Activated naive CD4-positive, alpha-beta T cell treated with anti-CD3 and anti-CD28 coated beads for 36 hours (primary cell): ENCODE measurements around the gene CDKN1A. TPM values are rescaled to one million over a fixed set of nuclear protein-coding genes. Genes with fewer than 3 reads are reported as not detected.

Experiments used
- CTCF ChIA-PET: fragments of 350-600 bp; sonication (Branson Sonifier 250); formaldehyde crosslinking; loops from one replicate; lab custom pipeline; 2021; ENCODE audit warnings: antibody characterized with exemption; lab: Charles Lee
- DNase-seq: peaks from one replicate; pipeline ENCODE4 v3.0.0-alpha.2; 2020
- H3K27ac Mint-ChIP-seq: one replicate; pipeline ENCODE4 v1.8.0; 2021; ENCODE audit warnings: mild to moderate bottlenecking, mixed read lengths
- H3K27me3 Mint-ChIP-seq: one replicate; pipeline ENCODE4 v1.8.0; 2021; ENCODE audit warnings: low read depth, mixed read lengths
- H3K36me3 Mint-ChIP-seq: one replicate; pipeline ENCODE4 v1.8.0; 2021; ENCODE audit warnings: low read depth, mixed read lengths
- H3K4me1 Mint-ChIP-seq: one replicate; pipeline ENCODE4 v1.8.0; 2021; ENCODE audit warnings: low read depth, mixed read lengths
- H3K4me3 Mint-ChIP-seq: one replicate; pipeline ENCODE4 v1.8.0; 2021; ENCODE audit warnings: mild to moderate bottlenecking, moderate library complexity, mixed read lengths
- H3K9me3 Mint-ChIP-seq: one replicate; pipeline ENCODE4 v1.8.0; 2021; ENCODE audit warnings: mixed read lengths
- intact Hi-C: fragments of 100-400 bp; cut with micrococcal nuclease; formaldehyde crosslinking; loops from one replicate; pipeline ENCODE4 v1.15.1; 2023
- total RNA-seq, 2 experiments: library from RNA; stranded (reverse); gene quantifications; one replicate each; pipeline ENCODE4 v1.2.3, GENCODE V29; 2021

CDKN1A gene
- total RNA-seq, 2 experiments from 2014 or later: 90.1 to 92.3 TPM

DNA sequence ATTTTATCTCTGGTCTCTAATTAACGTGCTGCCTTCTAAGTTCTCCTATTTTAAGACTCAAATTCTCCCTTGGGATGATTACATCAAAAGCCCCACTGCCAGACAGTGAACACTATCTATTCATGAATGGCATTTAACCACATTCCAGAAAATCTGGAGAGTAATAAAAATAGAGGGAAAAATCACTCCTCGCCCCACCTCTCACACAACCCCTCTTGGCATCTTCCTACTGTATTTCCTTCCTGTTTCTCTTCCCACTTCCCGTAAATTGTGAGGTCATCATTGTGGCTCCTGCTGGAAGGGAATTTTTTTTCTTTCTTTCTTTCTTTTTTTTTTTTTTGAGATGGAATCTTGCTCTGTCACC is 50.6 kb downstream of the CDKN1A start:
- H3K4me1 Mint-ChIP-seq: peaks cover 25% of the 10 kb centered on the region
- H3K27me3 Mint-ChIP-seq: no peaks in the 10 kb centered on the region
- intact Hi-C loops: no loop called here
- H3K4me3 Mint-ChIP-seq: no peak overlapping the region
- no peaks in the 10 kb centered on the region for H3K9me3 Mint-ChIP-seq
- no peak overlapping the region for H3K27ac Mint-ChIP-seq
- DNase-seq: no peak
- CTCF ChIA-PET: interaction anchor here (1.2 to 4.7 kb wide), 2 partner anchors 31 to 54 kb away, joined by 3 to 20 read pairs; no protein-coding TSS in a partner anchor
- H3K36me3 Mint-ChIP-seq: no peaks in the 10 kb centered on the region

DNA sequence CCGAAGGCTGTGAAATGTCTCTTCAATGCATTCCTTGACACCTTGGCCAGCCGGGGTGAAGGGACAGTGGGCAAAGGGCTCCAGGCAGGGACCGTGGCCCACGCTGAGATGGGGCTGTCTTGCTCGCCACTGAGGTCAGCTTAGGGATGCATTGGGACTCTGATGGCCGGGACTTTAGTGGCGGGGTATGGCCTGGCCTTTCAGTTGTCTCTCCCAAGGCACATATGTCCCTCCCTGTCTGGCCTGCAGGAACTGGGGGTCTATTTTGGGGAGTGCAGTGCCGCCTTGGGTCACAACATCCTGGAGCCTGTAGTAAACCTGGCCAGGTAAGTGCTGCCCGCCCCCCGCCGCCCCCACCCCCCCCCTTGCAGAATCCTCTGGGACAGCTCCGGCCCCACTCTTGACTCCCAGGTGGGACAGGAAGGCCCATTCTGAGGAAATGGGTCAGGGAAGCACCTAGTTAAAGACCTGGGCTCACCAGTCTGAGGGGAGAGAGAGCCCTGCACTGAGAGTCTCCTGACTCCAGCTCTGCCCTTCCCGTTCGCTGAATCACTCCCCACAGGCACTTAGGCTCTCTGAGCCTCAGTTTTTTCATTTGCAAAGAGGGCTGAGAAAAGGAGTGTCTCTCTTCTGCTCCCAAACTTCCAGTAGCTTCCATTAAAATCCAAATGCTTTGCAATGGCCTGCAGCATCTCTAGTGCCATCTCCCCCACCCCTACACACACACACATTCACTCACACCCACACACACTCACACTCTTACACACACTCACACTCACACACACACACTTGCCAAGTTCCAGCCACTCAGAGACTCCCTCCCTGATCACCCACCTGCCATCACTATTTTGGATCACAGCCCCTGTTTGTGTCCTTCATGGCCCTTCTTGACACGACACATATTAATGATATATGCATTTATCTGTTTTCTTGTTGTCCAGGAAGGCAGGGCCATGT is 52.2 kb downstream of the CDKN1A start:
- H3K27me3 Mint-ChIP-seq: no peaks in the 10 kb centered on the region
- no peak overlapping the region for H3K27ac Mint-ChIP-seq
- CTCF ChIA-PET: interaction anchor here (1.6 to 4.7 kb wide), 2 partner anchors 29 to 116 kb away, joined by 4 to 20 read pairs; no protein-coding TSS in a partner anchor
- peaks cover 1% of the 10 kb centered on the region for H3K36me3 Mint-ChIP-seq
- no peak overlapping the region for H3K4me3 Mint-ChIP-seq
- H3K4me1 Mint-ChIP-seq: peaks cover 39% of the 10 kb centered on the region
- DNase-seq: no peak
- intact Hi-C loops: no loop called here
- no peaks in the 10 kb centered on the region for H3K9me3 Mint-ChIP-seq

DNA sequence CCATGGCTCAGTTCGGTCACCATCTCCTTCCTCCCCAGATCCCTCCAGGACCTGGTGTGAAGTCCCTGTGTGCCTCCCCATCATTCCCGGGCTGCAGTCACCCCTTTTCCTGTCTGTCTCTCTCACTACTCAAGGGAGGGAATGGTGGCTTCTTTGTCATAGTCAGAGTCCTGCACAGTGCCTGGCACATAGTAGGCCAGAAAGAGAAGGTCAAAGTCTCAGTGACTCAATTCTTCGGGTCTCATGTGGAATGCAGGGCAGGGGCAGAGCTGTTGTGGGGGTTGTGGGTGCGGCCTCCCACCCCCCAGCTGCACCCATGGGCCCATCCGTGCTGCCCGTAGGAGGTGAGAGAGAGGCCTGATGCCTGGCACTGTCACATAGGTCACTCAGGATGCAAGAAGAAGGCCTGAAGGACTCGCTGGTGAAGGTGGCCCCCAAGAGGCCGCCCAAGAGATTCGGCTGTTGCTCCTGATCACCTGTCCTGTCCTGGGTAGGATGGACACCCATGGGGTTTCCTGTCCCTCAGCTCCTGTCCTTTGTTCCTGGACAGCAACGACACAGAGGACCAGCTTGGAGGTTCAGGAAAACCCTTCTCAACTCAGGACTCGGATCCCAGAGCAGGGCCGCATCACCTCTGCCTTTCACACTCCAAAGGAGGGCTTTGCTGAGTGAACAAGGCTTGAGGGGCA is 53.3 kb downstream of the CDKN1A start:
- DNase-seq: no peak
- Mint-ChIP-seq H3K36me3 (peaks cover 1% of the 10 kb centered on the region), H3K4me3 (no peak overlapping the region), H3K27ac (no peak overlapping the region), H3K27me3 (no peaks in the 10 kb centered on the region), H3K4me1 (peaks cover 36% of the 10 kb centered on the region), H3K9me3 (no peaks in the 10 kb centered on the region)
- intact Hi-C loops: no loop called here
- CTCF ChIA-PET: interaction anchor here (0.5 to 0.7 kb wide), 2 partner anchors 19 to 117 kb away, joined by 3 read pairs; no protein-coding TSS in a partner anchor

GRCh38 chr6:36733300-36733699 is 54.8 kb downstream of the CDKN1A start:
- Mint-ChIP-seq H3K27ac (no peak overlapping the region), H3K9me3 (no peaks in the 10 kb centered on the region), H3K36me3 (peaks cover 1% of the 10 kb centered on the region), H3K4me1 (peaks cover 28% of the 10 kb centered on the region), H3K27me3 (no peaks in the 10 kb centered on the region), H3K4me3 (no peak overlapping the region)
- DNase-seq: no peak
- intact Hi-C loops: no loop called here
- CTCF ChIA-PET: interaction anchor here (0.7 to 1.8 kb wide), 2 partner anchors 26 to 124 kb away, joined by 3 to 11 read pairs; no protein-coding TSS in a partner anchor

GRCh38 chr6:36734486-36735060 is 56.1 kb downstream of the CDKN1A start:
- peaks cover 1% of the 10 kb centered on the region for H3K36me3 Mint-ChIP-seq
- H3K4me3 Mint-ChIP-seq: peak overlapping the region; percentile 59
- CTCF ChIA-PET: interaction anchor here (0.5 to 2.3 kb wide), 8 partner anchors 19 to 432 kb away, joined by 3 to 15 read pairs (median 3); no protein-coding TSS in a partner anchor
- no peaks in the 10 kb centered on the region for H3K27me3 Mint-ChIP-seq
- no peak for DNase-seq
- H3K9me3 Mint-ChIP-seq: no peaks in the 10 kb centered on the region
- intact Hi-C loops: loop anchor here (1.0 kb wide), 3 partner anchors 21 to 111 kb away; no protein-coding TSS in a partner anchor
- peak overlapping the region; percentile 91 for H3K27ac Mint-ChIP-seq
- H3K4me1 Mint-ChIP-seq: peaks cover 28% of the 10 kb centered on the region

DNA sequence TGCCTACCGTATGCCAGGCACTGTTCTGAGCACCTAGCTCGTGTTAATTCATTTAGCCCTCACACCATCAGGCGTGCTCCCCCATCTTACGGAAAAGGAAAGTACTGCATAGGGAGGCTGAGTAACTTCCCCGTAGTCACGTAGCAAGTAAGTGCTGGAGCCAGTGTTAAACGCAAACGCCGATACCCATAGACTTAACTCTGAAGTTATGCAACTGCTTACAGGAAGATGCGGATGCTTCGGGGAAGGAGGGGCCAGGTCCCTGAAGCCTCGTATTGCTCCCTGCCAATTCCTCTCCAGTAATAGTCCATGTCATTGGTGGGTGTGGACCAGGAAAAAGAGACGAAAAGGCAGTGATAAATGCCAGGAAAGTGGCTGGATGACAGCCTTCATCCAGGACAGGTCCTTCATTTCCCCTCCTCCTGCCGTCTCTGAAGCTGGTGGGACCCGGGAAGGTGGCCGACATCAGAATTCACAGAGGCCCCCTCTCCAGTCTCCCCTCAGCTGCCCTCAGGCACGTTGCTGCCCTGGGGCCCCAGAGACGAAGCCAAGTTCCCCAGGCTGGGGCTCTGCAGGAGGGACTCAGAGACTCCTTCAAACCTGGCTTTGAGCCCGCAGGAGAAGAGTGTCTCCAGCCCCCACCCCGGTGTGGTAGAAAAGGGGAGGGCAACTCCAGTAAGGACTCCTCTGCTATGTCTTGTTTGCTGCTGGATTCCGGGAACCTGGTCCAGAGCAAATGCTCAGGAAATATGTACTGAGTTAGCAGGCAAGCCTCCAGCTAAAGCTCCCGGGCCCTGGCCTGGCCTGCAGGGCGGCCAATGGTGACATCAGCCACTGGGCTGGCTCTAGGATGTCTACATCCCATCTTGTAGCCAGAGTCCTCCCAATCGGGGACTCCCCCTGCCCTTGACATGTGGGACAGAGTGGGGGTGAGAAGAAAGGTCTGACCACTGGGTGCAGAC is 56.9 kb downstream of the CDKN1A start:
- CTCF ChIA-PET: interaction anchor here (0.6 to 2.3 kb wide), 6 partner anchors 18 to 208 kb away, joined by 3 to 15 read pairs (median 3); no protein-coding TSS in a partner anchor
- Mint-ChIP-seq H3K9me3 (no peaks in the 10 kb centered on the region), H3K27ac (peak overlapping the region; percentile 91), H3K36me3 (peaks cover 1% of the 10 kb centered on the region), H3K27me3 (no peaks in the 10 kb centered on the region), H3K4me1 (peaks cover 28% of the 10 kb centered on the region), H3K4me3 (peak overlapping the region; percentile 59)
- peak; percentile 87 for DNase-seq
- intact Hi-C loops: loop anchor here (1.0 kb wide), 3 partner anchors 20 to 112 kb away; no protein-coding TSS in a partner anchor

Other genes with a start within 250 kb of the CDKN1A start
- gene PXT1, start 235.9 kb upstream of the CDKN1A start, total RNA-seq: under 1 TPM; 0.15 to 0.29 TPM
- 10 to 100 TPM; 30.5 to 32.8 TPM for gene KCTD20, start 235.7 kb upstream of the CDKN1A start, total RNA-seq
- 10 to 100 TPM; 23.6 to 24.4 TPM for gene STK38, start 131.2 kb upstream of the CDKN1A start, total RNA-seq
- 100 to 1,000 TPM; 250 to 269 TPM for gene SRSF3, start 84.4 kb upstream of the CDKN1A start, total RNA-seq
- under 1 TPM in 1 of 2 experiments, not detected in 1; 0.05 TPM for gene RAB44, start 19.1 kb downstream of the CDKN1A start, total RNA-seq
- gene CPNE5, start 160.7 kb downstream of the CDKN1A start, total RNA-seq: 1 to 10 TPM; 1.2 to 1.7 TPM
- 10 to 100 TPM; 42.8 to 44.0 TPM for gene PPIL1, start 196.1 kb downstream of the CDKN1A start, total RNA-seq
- 10 to 100 TPM; 24.2 to 24.5 TPM for gene C6orf89, start 207.2 kb downstream of the CDKN1A start, total RNA-seq